RWPE2 (cell line): Measurements from ENCODE around the gene KMT2C.

Experiments used
- ATAC-seq: fragments of 200-7000 bp; cut with Tn5 transposase; 3 replicates; pipeline ENCODE4 v1.9.1; 2021; ENCODE audit warnings: low read depth
- DNase-seq: peaks from one replicate; pipeline ENCODE4 v3.0.0-alpha.2; 2020; ENCODE audit warnings: low spot score
- H3K27ac ChIP-seq: fragments of 450-650 bp; 2 replicates; pipeline ENCODE4 v1.5.1; 2017; ENCODE audit warnings: mild to moderate bottlenecking; ENCODE audit not compliant: poor library complexity, severe bottlenecking
- H3K27me3 ChIP-seq: fragments of 250-450 bp; sonication (Bioruptor Pico); 2 replicates; pipeline ENCODE4 v1.5.1; 2021; ENCODE audit warnings: mild to moderate bottlenecking, moderate library complexity; ENCODE audit not compliant: insufficient read depth, poor library complexity, severe bottlenecking
- H3K36me3 ChIP-seq: fragments of 250-450 bp; sonication (Bioruptor Pico); 2 replicates; pipeline ENCODE4 v1.5.1; 2020; ENCODE audit warnings: low read depth, mild to moderate bottlenecking, moderate library complexity
- H3K4me1 ChIP-seq: fragments of 250-450 bp; sonication (Bioruptor Pico); 2 replicates; pipeline ENCODE4 v1.5.1; 2021; ENCODE audit warnings: mild to moderate bottlenecking, moderate library complexity; ENCODE audit not compliant: insufficient read depth, poor library complexity, severe bottlenecking
- H3K4me3 ChIP-seq: fragments of 250-450 bp; sonication (Bioruptor Pico); 2 replicates; pipeline ENCODE4 v1.5.1; 2021; ENCODE audit warnings: mild to moderate bottlenecking, moderate library complexity; ENCODE audit not compliant: severe bottlenecking
- H3K9me3 ChIP-seq: fragments of 250-450 bp; sonication (Bioruptor Pico); 2 replicates; pipeline ENCODE4 v1.5.1; 2021; ENCODE audit warnings: mild to moderate bottlenecking, moderate library complexity; ENCODE audit not compliant: severe bottlenecking
- CTCF ChIP-seq: fragments of 450-650 bp; IDR thresholded peaks from one replicate; pipeline ENCODE4 v1.5.1; 2017; ENCODE audit warnings: mild to moderate bottlenecking, moderate library complexity; ENCODE audit not compliant: poor library complexity, severe bottlenecking

KMT2C gene

GRCh38 chr7:152095771-152096170 is 340.0 kb downstream of the KMT2C start:
- ATAC-seq (no peak), DNase-seq (no peak)
- no peaks in the 10 kb centered on the region; the same call in 1 of the 2 replicates for H3K36me3 ChIP-seq
- TF ChIP-seq CTCF, result no peak
- H3K4me1 ChIP-seq, result no peaks in the 10 kb centered on the region
- no peak overlapping the region for H3K27ac ChIP-seq
- H3K9me3 ChIP-seq, result no peaks in the 10 kb centered on the region
- no peaks in the 10 kb centered on the region for H3K27me3 ChIP-seq
- H3K4me3 ChIP-seq, result no peak overlapping the region

GRCh38 chr7:152093717-152094116 is 342.1 kb downstream of the KMT2C start:
- Histone ChIP-seq H3K27me3 (no peaks in the 10 kb centered on the region), H3K9me3 (peaks cover 5% of the 10 kb centered on the region), H3K4me1 (no peaks in the 10 kb centered on the region), H3K27ac (no peak overlapping the region), H3K36me3 (no peaks in the 10 kb centered on the region; the same call in 1 of the 2 replicates), H3K4me3 (no peak overlapping the region)
- ATAC-seq (no peak), DNase-seq (no peak)
- TF ChIP-seq CTCF, result no peak

- no peak for DNase-seq
- H3K36me3 ChIP-seq, result peaks cover 3% of the 10 kb centered on the region; the same call in 1 of the 2 replicates
- no peak overlapping the region for H3K4me3 ChIP-seq
- no peaks in the 10 kb centered on the region for H3K4me1 ChIP-seq
- peaks cover 7% of the 10 kb centered on the region for H3K9me3 ChIP-seq
- H3K27me3 ChIP-seq, result no peaks in the 10 kb centered on the region
- TF ChIP-seq CTCF, result no peak
- no peak overlapping the region for H3K27ac ChIP-seq
- ATAC-seq, result no peak
Observed at GRCh38 chr7:152090747-152091146, 345.1 kb downstream of the KMT2C start.

GRCh38 chr7:152089183-152089582 is 346.6 kb downstream of the KMT2C start:
- TF ChIP-seq CTCF, result no peak
- H3K9me3 ChIP-seq, result peaks cover 7% of the 10 kb centered on the region
- no peak overlapping the region for H3K27ac ChIP-seq
- H3K4me1 ChIP-seq, result no peaks in the 10 kb centered on the region
- no peak for DNase-seq
- ATAC-seq, result no peak
- H3K36me3 ChIP-seq, result 0 out of 2 replicates have a peak, but pooled peaks cover 3% of the 10 kb centered on the region
- H3K27me3 ChIP-seq, result no peaks in the 10 kb centered on the region
- H3K4me3 ChIP-seq, result no peak overlapping the region

GRCh38 chr7:152086513-152086912 is 349.3 kb downstream of the KMT2C start:
- Histone ChIP-seq H3K27ac (no peak overlapping the region), H3K27me3 (no peaks in the 10 kb centered on the region), H3K9me3 (peaks cover 12% of the 10 kb centered on the region), H3K4me3 (no peak overlapping the region), H3K4me1 (peaks cover 19% of the 10 kb centered on the region), H3K36me3 (peaks cover 3% of the 10 kb centered on the region; the same call in 1 of the 2 replicates)
- no peak for TF ChIP-seq CTCF
- ATAC-seq (no peak), DNase-seq (no peak)
